HepG2 (cell line): ENCODE data around the gene PDE2A. TPM values are rescaled to one million over a fixed set of nuclear protein-coding genes. Genes with fewer than 3 reads are reported as not detected.
A peak's percentile ranks its signal among the peaks of the same experiment; 100 is the strongest.

Experiments used
- ATAC-seq: fragments of 200-7000 bp; cut with Tn5 transposase; 3 replicates; pipeline ENCODE4 v1.9.1; 2020; ENCODE audit warnings: mild to moderate bottlenecking, moderate library complexity
- BruUV-seq: library from RNA; stranded (reverse); fragments of 400-500 nt; replicated peaks from 2 replicates; lab custom pipeline; 2021; lab: Mats Ljungman, UMichigan
- CTCF ChIA-PET: fragments of 300-600 bp; formaldehyde crosslinking; extraction: SDS; loops from one replicate; lab custom pipeline; 2021; ENCODE audit warnings: low total read pairs, inconsistent platforms, low intra/inter-chr PET ratio; lab: Yijun Ruan, JAX
- POLR2A ChIA-PET: fragments of 350-600 bp; sonication (Branson Sonifier 250); formaldehyde crosslinking; loops from one replicate; lab custom pipeline; 2020; ENCODE audit warnings: antibody characterized with exemption, inconsistent platforms; lab: Yijun Ruan, JAX
- DNase-seq: peaks from one replicate; pipeline ENCODE4 v3.0.0-alpha.2; 2015; ENCODE audit warnings: low spot score
- FAIRE-seq: peaks from 3 replicates; lab custom pipeline; 2011; peaks lifted over from hg19 to GRCh38; lab: Jason Lieb, UNC
- H2AFZ ChIP-seq: one replicate; pipeline ENCODE4 v1.6.1; 2011; ENCODE audit warnings: low read length, inconsistent platforms
- H3K27ac ChIP-seq: fragments of 300-600 bp; 3 replicates; pipeline ENCODE4 v1.8.0; 2011; ENCODE audit warnings: mixed run types, mild to moderate bottlenecking, mixed read lengths, low read length, inconsistent platforms; ENCODE audit not compliant: insufficient read depth; ENCODE audit errors: extremely low read length
- H3K27me3 ChIP-seq, 2 experiments: fragments of 200-600 bp in 1 of 2; 2 replicates in 1 of 2; 3 replicates in 1 of 2; pipeline versions ENCODE4 v1.6.0 to v1.8.0; 2011; ENCODE audit warnings: low read length in 2 of 2, mild to moderate bottlenecking in 2 of 2, moderate library complexity in 2 of 2, inconsistent platforms in 1 of 2; ENCODE audit not compliant: insufficient read depth in 2 of 2, control insufficient read depth in 1 of 2
- H3K36me3 ChIP-seq, 2 experiments: fragments of 200-600 bp in 1 of 2; replicated peaks in 1 of 2; 2 replicates in 1 of 2; 3 replicates in 1 of 2; pipeline versions ENCODE4 v1.5.1 to v1.8.0; 2011; ENCODE audit warnings: low read length in 2 of 2, inconsistent platforms in 1 of 2; ENCODE audit not compliant: insufficient read depth in 2 of 2, control insufficient read depth in 1 of 2
- H3K4me1 ChIP-seq: 2 replicates; pipeline ENCODE4 v1.5.1; 2012; ENCODE audit warnings: low read length, inconsistent platforms; ENCODE audit not compliant: insufficient read depth
- H3K4me2 ChIP-seq: 2 replicates; pipeline ENCODE4 v1.6.0; 2011; ENCODE audit warnings: low read depth, low read length, inconsistent platforms
- H3K4me3 ChIP-seq, 3 experiments: fragments of 200-600 bp in 1 of 3; sonication (generic), shearing (Covaris generic) in 1 of 3; replicated peaks in 1 of 3; 2 replicates each; pipeline ENCODE4 v1.5.1; 2011 to 2016; ENCODE audit warnings: low read length in 3 of 3, inconsistent platforms in 2 of 3, low read depth in 2 of 3, mild to moderate bottlenecking in 2 of 3, control low read depth in 1 of 3, mixed read lengths in 1 of 3; ENCODE audit not compliant: insufficient read depth in 1 of 3
- H3K79me2 ChIP-seq: one replicate; pipeline ENCODE4 v1.6.1; 2011; ENCODE audit warnings: low read length, inconsistent platforms; ENCODE audit not compliant: insufficient read depth
- H3K9ac ChIP-seq: 2 replicates; pipeline ENCODE4 v1.6.0; 2011; ENCODE audit warnings: mild to moderate bottlenecking, low read depth, low read length, inconsistent platforms; ENCODE audit not compliant: insufficient read depth
- H3K9me3 ChIP-seq: 2 replicates; pipeline ENCODE4 v1.5.1; 2012; ENCODE audit warnings: mild to moderate bottlenecking, low read length
- H4K20me1 ChIP-seq: 2 replicates; pipeline ENCODE4 v1.6.0; 2011; ENCODE audit warnings: inconsistent platforms, mild to moderate bottlenecking, low read length, moderate library complexity; ENCODE audit not compliant: insufficient read depth
- KMT2A ChIP-seq: sonication (generic); formaldehyde crosslinking; IDR thresholded peaks from 2 replicates; pipeline ENCODE4 v1.4.0; 2020; ENCODE audit warnings: missing genetic modification reagents
- RARG ChIP-seq: sonication (generic); formaldehyde crosslinking; IDR thresholded peaks from 2 replicates; pipeline ENCODE4 v1.4.0; 2020; ENCODE audit warnings: low read depth, mild to moderate bottlenecking, missing genetic modification reagents
- ZNF441 ChIP-seq: sonication (generic); formaldehyde crosslinking; IDR thresholded peaks from 2 replicates; pipeline ENCODE4 v1.7.0; 2021; ENCODE audit warnings: missing genetic modification reagents, borderline replicate concordance
- ZNF562 ChIP-seq: sonication (generic); formaldehyde crosslinking; IDR thresholded peaks from 2 replicates; pipeline ENCODE4 v1.8.0; 2022; ENCODE audit warnings: missing genetic modification reagents, borderline replicate concordance
- ZNF569 ChIP-seq: sonication (generic); formaldehyde crosslinking; IDR thresholded peaks from 2 replicates; pipeline ENCODE4 v1.5.0; 2020; ENCODE audit warnings: mild to moderate bottlenecking, missing genetic modification reagents, moderate library complexity, borderline replicate concordance
- WGBS: methylation state at CpG from one replicate; pipeline ENCODE4 v1.1.6; 2017; ENCODE audit warnings: low lambda C conversion rate; 5-methylcytosine and 5-hydroxymethylcytosine counted together
- in situ Hi-C: cut with HindIII; loops from 2 replicates; pipeline ENCODE4 v1.10.0; 2017; ENCODE audit warnings: low pct_unique_long_range_greater_than_20kb; ENCODE audit not compliant: extremely low pct_ligation_motif_present
- intact Hi-C: fragments of 100-400 bp; cut with micrococcal nuclease; formaldehyde crosslinking; loops from one replicate; pipeline ENCODE4 v1.10.0; 2022; ENCODE audit not compliant: unreplicated experiment
- polyA plus RNA-seq, 8 experiments: library from polyadenylated mRNA; depleted of rRNA in 3 of 8; stranded (reverse) in 7 of 8; unstranded in 1 of 8; fragments of >200 nt; fragmentation: Illumina TruSeq in 4 of 8; extraction: Trizol in 4 of 8; gene quantifications; 2 replicates each; pipeline versions ENCODE4 v1.2.1 to v1.2.3, GENCODE V29; 2011 to 2016; ENCODE audit warnings: low read depth in 4 of 8, missing spikeins in 1 of 8, mixed read lengths in 1 of 8; ENCODE audit not compliant: insufficient read depth in 1 of 8
- total RNA-seq, 5 experiments: library from RNA; depleted of rRNA; stranded (reverse); fragments of >200 nt; fragmentation: Illumina TruSeq; extraction: Trizol; gene quantifications; 2 replicates each; pipeline ENCODE4 v1.2.3, GENCODE V29; 2016; ENCODE audit warnings: low read depth in 1 of 5
- TF ChIP-seq, protein P1 (sequence below): IDR thresholded peaks from 2 replicates; pipeline ENCODE4 v1.6.1; 2016; ENCODE audit warnings: low read depth, control low read depth
- TF ChIP-seq, protein P2 (sequence below): sonication (generic); formaldehyde crosslinking; IDR thresholded peaks from 2 replicates; pipeline ENCODE4 v1.9.0; 2021; ENCODE audit warnings: mild to moderate bottlenecking, missing genetic modification reagents
- TF ChIP-seq, protein P3 (sequence below): sonication (generic); formaldehyde crosslinking; IDR thresholded peaks from 2 replicates; pipeline ENCODE4 v1.4.0; 2020; ENCODE audit warnings: missing genetic modification reagents
- TF ChIP-seq, protein P4 (sequence below): sonication (generic); formaldehyde crosslinking; IDR thresholded peaks from 2 replicates; pipeline ENCODE4 v1.4.0; 2020; ENCODE audit warnings: missing genetic modification reagents, mild to moderate bottlenecking, borderline replicate concordance
- TF ChIP-seq, protein P5 (sequence below): sonication (generic); formaldehyde crosslinking; IDR thresholded peaks from 2 replicates; pipeline ENCODE4 v1.9.0; 2022; ENCODE audit warnings: missing genetic modification reagents, mild to moderate bottlenecking, borderline replicate concordance

Gene PDE2A
- total and polyA plus RNA-seq, 2 of the 13 experiments (the other 11 are each of a cell fraction or from before 2014, with no cell fraction given) = 3.1 TPM; not detected in 1

DNA sequence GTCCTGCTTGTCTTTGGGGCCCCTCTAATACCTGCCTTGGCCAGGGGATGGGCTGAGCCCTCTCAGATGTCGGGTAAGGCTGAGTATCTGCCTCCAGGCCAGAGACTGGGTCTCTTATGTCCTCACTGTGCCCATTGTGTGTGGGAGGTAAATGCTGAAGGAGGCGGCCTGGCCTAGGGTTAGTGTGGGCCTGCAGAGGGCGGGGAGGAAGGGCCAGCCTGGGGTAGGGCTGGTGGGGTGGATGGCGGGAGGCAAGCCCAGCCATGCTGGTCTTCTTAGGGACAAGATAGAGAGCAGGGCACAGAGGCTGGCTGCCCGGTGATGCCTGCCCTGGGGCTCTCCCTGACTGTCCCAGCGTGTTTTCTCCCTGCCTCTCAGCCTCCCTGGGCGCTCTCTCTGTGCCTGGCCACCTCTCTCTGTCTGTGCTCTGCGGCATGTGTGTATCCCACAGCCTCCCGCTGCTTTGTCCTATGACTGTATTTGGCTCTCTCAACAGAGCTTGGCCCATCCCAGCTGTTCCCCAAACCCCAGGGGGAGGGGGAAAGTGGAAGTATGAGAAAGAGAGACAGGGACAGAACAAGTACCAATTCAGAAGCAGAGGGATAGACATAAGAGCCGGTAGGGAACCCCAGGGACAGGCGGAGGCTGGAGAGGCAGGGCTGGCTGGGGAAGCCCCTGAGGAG, 57.0 kb downstream of the PDE2A start:
- no peak overlapping the region for H3K4me3 ChIP-seq
- H3K36me3 ChIP-seq = no peaks in the 10 kb centered on the region
- no peaks in the 10 kb centered on the region for H3K9me3 ChIP-seq
- DNase-seq (no peak), FAIRE-seq (no peak), ATAC-seq (peak; percentile 24)
- BruUV-seq = no TSS peak
- H3K27me3 ChIP-seq = peaks cover 19 to 89% of the 10 kb centered on the region in 2 experiments
- in situ Hi-C loops = no loop called here
- H4K20me1 ChIP-seq = no peaks in the 10 kb centered on the region
- intact Hi-C loops = no loop called here
- H3K27ac ChIP-seq = no peak overlapping the region
- no peak overlapping the region for H3K9ac ChIP-seq
- H3K79me2 ChIP-seq = no peaks in the 10 kb centered on the region
- H3K4me2 ChIP-seq = no peak overlapping the region
- 12% methylated on average over 5 of the region's 11 CpGs for WGBS
- CTCF ChIA-PET = no interaction called here
- POLR2A ChIA-PET = no interaction called here
- H3K4me1 ChIP-seq = no peaks in the 10 kb centered on the region
- H2AFZ ChIP-seq = no peak overlapping the region
- TF ChIP-seq KMT2A (CRISPR knock-in tag) = no peak
- TF ChIP-seq, protein P1, sequence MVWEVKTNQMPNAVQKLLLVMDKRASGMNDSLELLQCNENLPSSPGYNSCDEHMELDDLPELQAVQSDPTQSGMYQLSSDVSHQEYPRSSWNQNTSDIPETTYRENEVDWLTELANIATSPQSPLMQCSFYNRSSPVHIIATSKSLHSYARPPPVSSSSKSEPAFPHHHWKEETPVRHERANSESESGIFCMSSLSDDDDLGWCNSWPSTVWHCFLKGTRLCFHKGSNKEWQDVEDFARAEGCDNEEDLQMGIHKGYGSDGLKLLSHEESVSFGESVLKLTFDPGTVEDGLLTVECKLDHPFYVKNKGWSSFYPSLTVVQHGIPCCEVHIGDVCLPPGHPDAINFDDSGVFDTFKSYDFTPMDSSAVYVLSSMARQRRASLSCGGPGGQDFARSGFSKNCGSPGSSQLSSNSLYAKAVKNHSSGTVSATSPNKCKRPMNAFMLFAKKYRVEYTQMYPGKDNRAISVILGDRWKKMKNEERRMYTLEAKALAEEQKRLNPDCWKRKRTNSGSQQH (CRISPR knock-in tag) = no peak
- no peak for TF ChIP-seq ZNF569
- no peak for TF ChIP-seq ZNF441 (CRISPR knock-in tag)
- no peak for TF ChIP-seq RARG (CRISPR knock-in tag)
- TF ChIP-seq ZNF562 (CRISPR knock-in tag) = no peak
- TF ChIP-seq, protein P2, sequence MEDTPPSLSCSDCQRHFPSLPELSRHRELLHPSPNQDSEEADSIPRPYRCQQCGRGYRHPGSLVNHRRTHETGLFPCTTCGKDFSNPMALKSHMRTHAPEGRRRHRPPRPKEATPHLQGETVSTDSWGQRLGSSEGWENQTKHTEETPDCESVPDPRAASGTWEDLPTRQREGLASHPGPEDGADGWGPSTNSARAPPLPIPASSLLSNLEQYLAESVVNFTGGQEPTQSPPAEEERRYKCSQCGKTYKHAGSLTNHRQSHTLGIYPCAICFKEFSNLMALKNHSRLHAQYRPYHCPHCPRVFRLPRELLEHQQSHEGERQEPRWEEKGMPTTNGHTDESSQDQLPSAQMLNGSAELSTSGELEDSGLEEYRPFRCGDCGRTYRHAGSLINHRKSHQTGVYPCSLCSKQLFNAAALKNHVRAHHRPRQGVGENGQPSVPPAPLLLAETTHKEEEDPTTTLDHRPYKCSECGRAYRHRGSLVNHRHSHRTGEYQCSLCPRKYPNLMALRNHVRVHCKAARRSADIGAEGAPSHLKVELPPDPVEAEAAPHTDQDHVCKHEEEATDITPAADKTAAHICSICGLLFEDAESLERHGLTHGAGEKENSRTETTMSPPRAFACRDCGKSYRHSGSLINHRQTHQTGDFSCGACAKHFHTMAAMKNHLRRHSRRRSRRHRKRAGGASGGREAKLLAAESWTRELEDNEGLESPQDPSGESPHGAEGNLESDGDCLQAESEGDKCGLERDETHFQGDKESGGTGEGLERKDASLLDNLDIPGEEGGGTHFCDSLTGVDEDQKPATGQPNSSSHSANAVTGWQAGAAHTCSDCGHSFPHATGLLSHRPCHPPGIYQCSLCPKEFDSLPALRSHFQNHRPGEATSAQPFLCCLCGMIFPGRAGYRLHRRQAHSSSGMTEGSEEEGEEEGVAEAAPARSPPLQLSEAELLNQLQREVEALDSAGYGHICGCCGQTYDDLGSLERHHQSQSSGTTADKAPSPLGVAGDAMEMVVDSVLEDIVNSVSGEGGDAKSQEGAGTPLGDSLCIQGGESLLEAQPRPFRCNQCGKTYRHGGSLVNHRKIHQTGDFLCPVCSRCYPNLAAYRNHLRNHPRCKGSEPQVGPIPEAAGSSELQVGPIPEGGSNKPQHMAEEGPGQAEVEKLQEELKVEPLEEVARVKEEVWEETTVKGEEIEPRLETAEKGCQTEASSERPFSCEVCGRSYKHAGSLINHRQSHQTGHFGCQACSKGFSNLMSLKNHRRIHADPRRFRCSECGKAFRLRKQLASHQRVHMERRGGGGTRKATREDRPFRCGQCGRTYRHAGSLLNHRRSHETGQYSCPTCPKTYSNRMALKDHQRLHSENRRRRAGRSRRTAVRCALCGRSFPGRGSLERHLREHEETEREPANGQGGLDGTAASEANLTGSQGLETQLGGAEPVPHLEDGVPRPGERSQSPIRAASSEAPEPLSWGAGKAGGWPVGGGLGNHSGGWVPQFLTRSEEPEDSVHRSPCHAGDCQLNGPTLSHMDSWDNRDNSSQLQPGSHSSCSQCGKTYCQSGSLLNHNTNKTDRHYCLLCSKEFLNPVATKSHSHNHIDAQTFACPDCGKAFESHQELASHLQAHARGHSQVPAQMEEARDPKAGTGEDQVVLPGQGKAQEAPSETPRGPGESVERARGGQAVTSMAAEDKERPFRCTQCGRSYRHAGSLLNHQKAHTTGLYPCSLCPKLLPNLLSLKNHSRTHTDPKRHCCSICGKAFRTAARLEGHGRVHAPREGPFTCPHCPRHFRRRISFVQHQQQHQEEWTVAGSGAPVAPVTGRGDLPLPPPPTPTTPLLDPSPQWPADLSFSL (CRISPR knock-in tag) = no peak
- TF ChIP-seq, protein P3, sequence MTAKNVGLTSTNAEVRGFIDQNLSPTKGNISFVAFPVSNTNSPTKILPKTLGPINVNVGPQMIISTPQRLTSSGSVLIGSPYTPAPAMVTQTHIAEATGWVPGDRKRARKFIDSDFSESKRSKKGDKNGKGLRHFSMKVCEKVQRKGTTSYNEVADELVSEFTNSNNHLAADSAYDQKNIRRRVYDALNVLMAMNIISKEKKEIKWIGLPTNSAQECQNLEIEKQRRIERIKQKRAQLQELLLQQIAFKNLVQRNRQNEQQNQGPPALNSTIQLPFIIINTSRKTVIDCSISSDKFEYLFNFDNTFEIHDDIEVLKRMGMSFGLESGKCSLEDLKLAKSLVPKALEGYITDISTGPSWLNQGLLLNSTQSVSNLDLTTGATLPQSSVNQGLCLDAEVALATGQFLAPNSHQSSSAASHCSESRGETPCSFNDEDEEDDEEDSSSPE (CRISPR knock-in tag) = no peak
- TF ChIP-seq, protein P4, sequence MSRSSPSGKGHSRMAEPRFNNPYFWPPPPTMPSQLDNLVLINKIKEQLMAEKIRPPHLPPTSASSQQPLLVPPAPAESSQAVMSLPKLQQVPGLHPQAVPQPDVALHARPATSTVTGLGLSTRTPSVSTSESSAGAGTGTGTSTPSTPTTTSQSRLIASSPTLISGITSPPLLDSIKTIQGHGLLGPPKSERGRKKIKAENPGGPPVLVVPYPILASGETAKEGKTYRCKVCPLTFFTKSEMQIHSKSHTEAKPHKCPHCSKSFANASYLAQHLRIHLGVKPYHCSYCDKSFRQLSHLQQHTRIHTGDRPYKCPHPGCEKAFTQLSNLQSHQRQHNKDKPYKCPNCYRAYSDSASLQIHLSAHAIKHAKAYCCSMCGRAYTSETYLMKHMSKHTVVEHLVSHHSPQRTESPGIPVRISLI (CRISPR knock-in tag) = no peak
- TF ChIP-seq, protein P5, sequence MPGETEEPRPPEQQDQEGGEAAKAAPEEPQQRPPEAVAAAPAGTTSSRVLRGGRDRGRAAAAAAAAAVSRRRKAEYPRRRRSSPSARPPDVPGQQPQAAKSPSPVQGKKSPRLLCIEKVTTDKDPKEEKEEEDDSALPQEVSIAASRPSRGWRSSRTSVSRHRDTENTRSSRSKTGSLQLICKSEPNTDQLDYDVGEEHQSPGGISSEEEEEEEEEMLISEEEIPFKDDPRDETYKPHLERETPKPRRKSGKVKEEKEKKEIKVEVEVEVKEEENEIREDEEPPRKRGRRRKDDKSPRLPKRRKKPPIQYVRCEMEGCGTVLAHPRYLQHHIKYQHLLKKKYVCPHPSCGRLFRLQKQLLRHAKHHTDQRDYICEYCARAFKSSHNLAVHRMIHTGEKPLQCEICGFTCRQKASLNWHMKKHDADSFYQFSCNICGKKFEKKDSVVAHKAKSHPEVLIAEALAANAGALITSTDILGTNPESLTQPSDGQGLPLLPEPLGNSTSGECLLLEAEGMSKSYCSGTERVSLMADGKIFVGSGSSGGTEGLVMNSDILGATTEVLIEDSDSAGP (CRISPR knock-in tag) = no peak
